Urinary bladder (tissue), 4 donors: ENCODE data around the gene OR6Y1. TPM values are rescaled to one million over a fixed set of nuclear protein-coding genes. Genes with fewer than 3 reads are reported as not detected.

Experiments
- DNase-seq: peaks from one replicate; pipeline ENCODE4 v3.0.0-alpha.2; 2015; ENCODE audit errors: extremely low spot score
- H3K27ac ChIP-seq: one replicate; pipeline ENCODE4 v1.5.1; 2013; ENCODE audit warnings: low read depth, mild to moderate bottlenecking, moderate library complexity
- H3K36me3 ChIP-seq: one replicate; pipeline ENCODE4 v1.6.1; 2013; ENCODE audit warnings: mild to moderate bottlenecking, moderate library complexity; ENCODE audit not compliant: insufficient read depth
- H3K4me1 ChIP-seq: one replicate; pipeline ENCODE4 v1.6.1; 2013; ENCODE audit warnings: mild to moderate bottlenecking, moderate library complexity; ENCODE audit not compliant: insufficient read depth
- H3K4me3 ChIP-seq: one replicate; pipeline ENCODE4 v1.5.1; 2013; ENCODE audit warnings: low read depth, low read length
- WGBS: extraction: QIAGEN DNeasy Blood & Tissue Kit; methylation state at CpG from one replicate; pipeline ENCODE4 v1.1.7; 2013; 5-methylcytosine and 5-hydroxymethylcytosine counted together
- polyA plus RNA-seq: library from polyadenylated mRNA; stranded (reverse); fragments of 200-250 nt; gene quantifications from one replicate; pipeline ENCODE4 v1.2.3, GENCODE V29; 2013
- total RNA-seq: library from RNA; depleted of rRNA; stranded (reverse); fragments of >200 nt; gene quantifications from one replicate; pipeline ENCODE4 v1.2.3, GENCODE V29; 2014
- donor health status: healthy with polysubstance abuse.
- donor health status: healthy.

OR6Y1 gene
- total and polyA plus RNA-seq, 2 donors, result not detected

DNA sequence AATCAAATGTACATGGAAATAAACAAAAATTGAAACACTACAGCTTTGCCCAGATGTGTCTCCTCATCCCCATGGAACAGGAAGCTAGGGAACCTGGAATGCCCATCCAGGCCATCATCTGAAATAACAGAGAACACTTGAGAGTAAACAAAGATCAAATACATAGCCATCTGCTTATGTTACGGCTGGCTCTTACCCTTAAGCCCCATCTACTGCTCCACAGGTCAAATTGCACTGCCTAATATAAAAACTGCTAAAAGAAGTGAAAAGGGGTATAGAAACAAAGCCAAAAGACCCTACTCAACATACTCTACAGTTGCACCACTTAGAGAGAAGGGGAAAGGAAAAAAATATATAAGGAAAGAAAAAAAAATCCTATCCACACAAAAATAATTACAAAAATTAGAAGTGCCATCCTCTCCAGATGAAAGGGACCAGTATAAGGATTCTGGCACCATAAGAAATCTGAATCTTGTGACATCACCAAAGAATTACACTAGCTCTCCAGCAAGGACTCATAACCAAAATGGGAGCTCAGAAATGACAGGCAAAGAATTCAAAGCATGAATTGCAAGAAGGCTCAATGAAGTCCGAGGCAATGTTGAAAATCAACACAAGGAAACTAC lies 26.9 kb downstream of the OR6Y1 start:
- no peaks in the 10 kb centered on the region for H3K4me1 ChIP-seq
- DNase-seq, result no peak
- 34% methylated on average over 2 of the region's 2 CpGs for WGBS

DNA sequence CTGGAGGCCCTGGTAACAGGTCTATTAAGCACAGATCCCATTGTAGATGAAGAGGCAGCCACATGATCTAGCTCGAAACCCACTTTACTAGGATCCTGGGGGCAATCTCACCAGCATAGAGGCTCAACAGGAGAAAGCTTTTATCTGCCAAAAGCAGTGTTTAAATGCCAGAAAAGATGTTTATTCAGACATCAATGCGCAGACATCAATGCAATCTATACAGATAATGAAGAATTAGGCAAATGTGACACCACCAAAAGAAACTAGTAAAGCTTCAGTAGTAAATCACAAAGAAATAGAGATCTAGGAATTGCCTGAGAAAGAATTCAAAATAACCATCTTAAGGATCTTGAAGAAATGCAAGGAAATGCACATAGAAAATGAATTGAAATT lies 32.5 kb downstream of the OR6Y1 start:
- Histone ChIP-seq H3K36me3 (no peaks in the 10 kb centered on the region), H3K27ac (no peak overlapping the region), H3K4me3 (no peak overlapping the region), H3K4me1 (no peaks in the 10 kb centered on the region)
- no peak for DNase-seq
- 74% methylated on average over 2 of the region's 2 CpGs for WGBS

More for the DNA sequence above, 26.9 kb downstream of the OR6Y1 start:
- Histone ChIP-seq H3K4me3 (no peak overlapping the region), H3K36me3 (no peaks in the 10 kb centered on the region), H3K27ac (no peak overlapping the region)

DNA sequence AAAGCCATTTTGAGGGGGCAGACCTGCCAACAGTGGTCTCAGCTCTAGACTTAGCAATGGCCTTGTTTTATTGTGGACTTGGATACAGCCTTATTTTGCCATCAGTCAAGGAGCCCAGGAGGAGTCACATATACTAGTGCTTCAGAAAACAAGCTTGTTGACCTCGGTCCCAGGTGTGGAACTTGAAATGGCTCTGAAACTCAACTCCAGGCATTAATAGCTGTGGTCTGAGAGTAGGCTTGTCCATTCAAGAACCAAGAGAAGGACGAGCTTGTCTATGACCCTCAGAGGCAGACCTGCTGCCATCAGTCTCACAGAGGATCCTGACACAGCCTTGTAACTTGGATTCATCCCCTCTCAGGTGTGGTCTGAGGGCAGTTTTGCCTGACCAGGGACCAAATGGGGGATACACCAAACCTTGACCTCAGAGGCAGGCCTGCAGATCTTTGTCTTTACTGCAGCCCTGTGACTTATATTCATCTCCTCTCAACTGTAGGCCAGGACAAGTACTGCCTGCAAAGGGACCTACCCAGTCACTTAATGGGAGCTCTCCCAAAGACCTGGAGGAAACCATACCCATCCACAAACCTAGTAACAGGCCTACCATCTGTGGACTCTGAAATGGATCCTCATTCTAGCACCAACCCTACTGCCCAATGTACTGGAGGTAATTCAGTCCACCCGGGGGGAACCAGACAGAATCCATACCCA lies 33.1 kb downstream of the OR6Y1 start:
- H3K4me3 ChIP-seq, result no peak overlapping the region
- H3K4me1 ChIP-seq, result no peaks in the 10 kb centered on the region
- H3K27ac ChIP-seq, result no peak overlapping the region
- H3K36me3 ChIP-seq, result no peaks in the 10 kb centered on the region
- WGBS, result 87% methylated on average over 3 of the region's 3 CpGs
- no peak for DNase-seq

DNA sequence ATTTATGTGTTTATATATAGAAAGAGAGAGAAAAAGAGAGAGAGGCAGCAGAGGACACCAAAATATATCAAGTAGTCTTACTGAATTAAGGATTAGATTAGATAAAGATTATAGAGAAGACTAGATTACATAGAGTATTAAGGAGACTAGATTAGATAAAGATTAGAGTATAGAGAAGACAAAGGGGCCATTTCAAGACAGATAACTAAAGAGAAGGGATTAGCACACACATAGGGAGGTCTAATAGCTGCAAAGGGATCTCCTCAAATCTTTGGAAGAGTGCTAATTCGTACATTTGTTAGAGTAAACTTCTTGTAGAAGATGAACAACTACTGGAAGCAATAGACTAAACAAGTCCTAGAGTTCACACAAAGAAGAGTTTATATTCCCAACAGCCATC lies 34.2 kb downstream of the OR6Y1 start:
- no peak for DNase-seq
- no peak overlapping the region for H3K27ac ChIP-seq
- H3K4me1 ChIP-seq, result no peaks in the 10 kb centered on the region
- WGBS, result 47% methylated on average over 1 of the region's 1 CpG
- no peaks in the 10 kb centered on the region for H3K36me3 ChIP-seq
- no peak overlapping the region for H3K4me3 ChIP-seq

- Histone ChIP-seq H3K36me3 (no peaks in the 10 kb centered on the region), H3K27ac (no peak overlapping the region), H3K4me3 (no peak overlapping the region)
These were observed 37.2 kb downstream of the OR6Y1 start for GRCh38 chr1:158516966-158517365.

GRCh38 chr1:158509471-158510156 lies 44.6 kb downstream of the OR6Y1 start:
- DNase-seq, result no peak
- no peak overlapping the region for H3K4me3 ChIP-seq
- H3K27ac ChIP-seq, result no peak overlapping the region
- no peaks in the 10 kb centered on the region for H3K4me1 ChIP-seq
- WGBS, result 9% methylated on average over 4 of the region's 4 CpGs
- no peaks in the 10 kb centered on the region for H3K36me3 ChIP-seq

More at GRCh38 chr1:158516966-158517365, 37.2 kb downstream of the OR6Y1 start:
- H3K4me1 ChIP-seq, result no peaks in the 10 kb centered on the region
- no peak for DNase-seq

- WGBS, result 68% methylated on average over 2 of the region's 2 CpGs
- H3K4me3 ChIP-seq, result no peak overlapping the region
- DNase-seq, result no peak
- H3K27ac ChIP-seq, result no peak overlapping the region
- no peaks in the 10 kb centered on the region for H3K4me1 ChIP-seq
- H3K36me3 ChIP-seq, result no peaks in the 10 kb centered on the region
These were observed 46.7 kb downstream of the OR6Y1 start for GRCh38 chr1:158507511-158507910.

- H3K36me3 ChIP-seq, result no peaks in the 10 kb centered on the region
- DNase-seq, result no peak
- H3K27ac ChIP-seq, result no peak overlapping the region
- H3K4me1 ChIP-seq, result no peaks in the 10 kb centered on the region
- 29% methylated on average over 1 of the region's 1 CpG for WGBS
- no peak overlapping the region for H3K4me3 ChIP-seq
These were observed 47.7 kb downstream of the OR6Y1 start for GRCh38 chr1:158506369-158506987.

DNA sequence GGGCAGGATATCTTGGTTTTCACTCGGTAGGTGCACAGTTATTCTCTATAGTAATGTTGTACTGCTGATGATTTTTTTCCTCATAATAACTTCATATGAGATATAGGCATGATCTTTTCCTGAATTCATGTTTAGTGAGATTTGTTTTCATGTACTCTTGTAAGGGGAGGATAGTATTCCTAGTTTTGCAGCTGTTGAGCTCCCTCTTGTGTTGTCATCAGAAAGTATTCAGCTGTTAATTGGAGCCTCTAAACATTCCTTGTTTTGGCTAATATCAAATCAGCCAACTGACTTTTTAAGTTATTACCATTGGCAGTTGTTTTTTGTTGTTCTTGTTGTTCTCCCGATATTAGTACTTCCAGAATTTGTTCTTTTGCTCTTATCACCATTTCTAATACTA lies 57.8 kb downstream of the OR6Y1 start:
- 31% methylated on average over 2 of the region's 2 CpGs for WGBS
- Histone ChIP-seq H3K36me3 (no peaks in the 10 kb centered on the region), H3K4me1 (no peaks in the 10 kb centered on the region), H3K27ac (no peak overlapping the region), H3K4me3 (no peak overlapping the region)
- no peak for DNase-seq

GRCh38 chr1:158494796-158495195 lies 59.4 kb downstream of the OR6Y1 start:
- Histone ChIP-seq H3K4me1 (no peaks in the 10 kb centered on the region), H3K4me3 (no peak overlapping the region), H3K36me3 (no peaks in the 10 kb centered on the region), H3K27ac (no peak overlapping the region)
- no peak for DNase-seq
- WGBS, result 14% methylated on average over 2 of the region's 2 CpGs

Other genes starting within 250 kb of the OR6Y1 start
- not detected for gene CD1B, start 222.9 kb downstream of the OR6Y1 start, total RNA-seq
- gene CD1B, start 222.9 kb downstream of the OR6Y1 start, polyA plus RNA-seq, result 0.09 TPM
- 0.69 TPM for gene CD1E, start 200.5 kb downstream of the OR6Y1 start, total RNA-seq
- 1.0 TPM for gene CD1E, start 200.5 kb downstream of the OR6Y1 start, polyA plus RNA-seq
- not detected for gene OR10T2, start 154.9 kb downstream of the OR6Y1 start, total RNA-seq
- gene OR10T2, start 154.9 kb downstream of the OR6Y1 start, polyA plus RNA-seq, result not detected
- gene OR10K2, start 128.2 kb downstream of the OR6Y1 start, total RNA-seq, result not detected
- not detected for gene OR10K2, start 128.2 kb downstream of the OR6Y1 start, polyA plus RNA-seq
- gene OR10K1, start 92.6 kb downstream of the OR6Y1 start, total RNA-seq, result not detected
- gene OR10K1, start 92.6 kb downstream of the OR6Y1 start, polyA plus RNA-seq, result not detected
- not detected for gene OR10R2, start 82.2 kb downstream of the OR6Y1 start, total RNA-seq
- not detected for gene OR10R2, start 82.2 kb downstream of the OR6Y1 start, polyA plus RNA-seq
- not detected for gene OR6P1, start 16.2 kb upstream of the OR6Y1 start, total RNA-seq
- not detected for gene OR6P1, start 16.2 kb upstream of the OR6Y1 start, polyA plus RNA-seq
- gene OR10X1, start 25.5 kb upstream of the OR6Y1 start, total RNA-seq, result not detected
- not detected for gene OR10X1, start 25.5 kb upstream of the OR6Y1 start, polyA plus RNA-seq
- gene OR10Z1, start 50.9 kb upstream of the OR6Y1 start, total RNA-seq, result not detected
- gene OR10Z1, start 50.9 kb upstream of the OR6Y1 start, polyA plus RNA-seq, result not detected
- 3.9 TPM for gene SPTA1, start 132.3 kb upstream of the OR6Y1 start, total RNA-seq
- gene SPTA1, start 132.3 kb upstream of the OR6Y1 start, polyA plus RNA-seq, result 0.06 TPM
- not detected for gene OR6K2, start 146.2 kb upstream of the OR6Y1 start, total RNA-seq
- not detected for gene OR6K2, start 146.2 kb upstream of the OR6Y1 start, polyA plus RNA-seq
- gene OR6K3, start 166.3 kb upstream of the OR6Y1 start, total RNA-seq, result not detected
- not detected for gene OR6K3, start 166.3 kb upstream of the OR6Y1 start, polyA plus RNA-seq
- not detected for gene OR6K6, start 200.3 kb upstream of the OR6Y1 start, total RNA-seq
- gene OR6K6, start 200.3 kb upstream of the OR6Y1 start, polyA plus RNA-seq, result not detected
- gene OR6N1, start 217.8 kb upstream of the OR6Y1 start, total RNA-seq, result not detected
- gene OR6N1, start 217.8 kb upstream of the OR6Y1 start, polyA plus RNA-seq, result not detected
- gene OR6N2, start 226.8 kb upstream of the OR6Y1 start, total RNA-seq, result not detected
- not detected for gene OR6N2, start 226.8 kb upstream of the OR6Y1 start, polyA plus RNA-seq